T47D (cell line): ENCODE data around the gene SPATA13.
"Not testable (repeated sequence)": the region's sequence is repeated elsewhere in the genome, so short reads cannot be mapped to it uniquely, and the experiment has no call there.

Experiments
- DNase-seq, 2 experiments: peaks; one replicate each; pipeline versions ENCODE4 v3.0.0 to v3.0.0-alpha.2; 2011 to 2012; ENCODE audit warnings: low read depth in 1 of 2, low spot score in 1 of 2
- JUND ChIP-seq: IDR thresholded peaks from 2 replicates; pipeline ENCODE4 v1.6.1; 2012; ENCODE audit warnings: low read depth
- in situ Hi-C: cut with HindIII; loops from 2 replicates; pipeline ENCODE4 v1.10.0; 2016; ENCODE audit warnings: low sequenced_read_pairs, low pct_unique_long_range_greater_than_20kb

SPATA13 gene

GRCh38 chr13:24328145-24328544 lies 167.6 kb downstream of the SPATA13 start:
- in situ Hi-C loops: no loop called here
- DNase-seq: no peak
- TF ChIP-seq JUND: no peak

- no peak for TF ChIP-seq JUND
- in situ Hi-C loops: no loop called here
- DNase-seq: no peak
Measured at GRCh38 chr13:24338721-24339120, 178.2 kb downstream of the SPATA13 start.

- no peak for TF ChIP-seq JUND
- no peak for DNase-seq
- in situ Hi-C loops: no loop called here
Measured at GRCh38 chr13:24339937-24340607, 179.6 kb downstream of the SPATA13 start.

- DNase-seq: no peak
- TF ChIP-seq JUND: no peak
- in situ Hi-C loops: no loop called here
Measured at GRCh38 chr13:24340608-24340955, 180.1 kb downstream of the SPATA13 start.

- DNase-seq: no peak
- TF ChIP-seq JUND: no peak
- in situ Hi-C loops: no loop called here
Measured at GRCh38 chr13:24341439-24341838, 180.9 kb downstream of the SPATA13 start.

GRCh38 chr13:24348385-24348784 lies 187.9 kb downstream of the SPATA13 start:
- no peak for TF ChIP-seq JUND
- DNase-seq: no peak
- in situ Hi-C loops: no loop called here

- no peak for TF ChIP-seq JUND
- no peak for DNase-seq
- in situ Hi-C loops: no loop called here
Measured at GRCh38 chr13:24348797-24349515, 188.4 kb downstream of the SPATA13 start.

- in situ Hi-C loops, DNase-seq: not testable (repeated sequence)
Measured at GRCh38 chr13:24349778-24350664, 189.5 kb downstream of the SPATA13 start.

GRCh38 chr13:24351423-24351822 lies 190.9 kb downstream of the SPATA13 start:
- in situ Hi-C loops: no loop called here
- no peak for TF ChIP-seq JUND
- DNase-seq: no peak

GRCh38 chr13:24353736-24354135 lies 193.2 kb downstream of the SPATA13 start:
- no peak for TF ChIP-seq JUND
- DNase-seq: no peak
- in situ Hi-C loops: no loop called here

GRCh38 chr13:24355103-24355502 lies 194.6 kb downstream of the SPATA13 start:
- no peak for DNase-seq
- TF ChIP-seq JUND: no peak
- in situ Hi-C loops: no loop called here

GRCh38 chr13:24356270-24356669 lies 195.8 kb downstream of the SPATA13 start:
- TF ChIP-seq JUND: no peak
- no peak for DNase-seq
- in situ Hi-C loops: no loop called here
